GM18858 (cell line): ENCODE results near the gene SIX3.

Experiments used
- ATAC-seq: cut with Tn5 transposase; IDR thresholded peaks from one replicate; pipeline ENCODE4 v1.9.1; 2021; ENCODE audit not compliant: unreplicated experiment

The SIX3 gene

GRCh38 chr2:44954889-44955592 lies 13.5 kb downstream of the SIX3 start:
- ATAC-seq: no peak

GRCh38 chr2:44955593-44956392 lies 14.3 kb downstream of the SIX3 start:
- no peak for ATAC-seq

GRCh38 chr2:44956843-44957242 lies 15.3 kb downstream of the SIX3 start:
- ATAC-seq: no peak

GRCh38 chr2:44957656-44958327 lies 16.3 kb downstream of the SIX3 start:
- ATAC-seq: no peak

- no peak for ATAC-seq
Measured at GRCh38 chr2:44959855-44960254, 18.4 kb downstream of the SIX3 start.

GRCh38 chr2:44960871-44961270 lies 19.4 kb downstream of the SIX3 start:
- no peak for ATAC-seq

- ATAC-seq: no peak
Measured at GRCh38 chr2:44962176-44962695, 20.7 kb downstream of the SIX3 start.

- ATAC-seq: no peak
Measured at GRCh38 chr2:44964752-44965236, 23.3 kb downstream of the SIX3 start.

- no peak for ATAC-seq
Measured at GRCh38 chr2:44965684-44966083, 24.2 kb downstream of the SIX3 start.

- no peak for ATAC-seq
Measured at GRCh38 chr2:44967056-44967455, 25.6 kb downstream of the SIX3 start.

GRCh38 chr2:44967727-44968432 lies 26.4 kb downstream of the SIX3 start:
- ATAC-seq: no peak

- no peak for ATAC-seq
Measured at GRCh38 chr2:44969936-44970335, 28.4 kb downstream of the SIX3 start.

GRCh38 chr2:44970846-44971450 lies 29.4 kb downstream of the SIX3 start:
- ATAC-seq: no peak

GRCh38 chr2:44972771-44973535 lies 31.5 kb downstream of the SIX3 start:
- no peak for ATAC-seq

- no peak for ATAC-seq
Measured at GRCh38 chr2:44974064-44974715, 32.7 kb downstream of the SIX3 start.

GRCh38 chr2:44975571-44976450 lies 34.3 kb downstream of the SIX3 start:
- no peak for ATAC-seq

- ATAC-seq: no peak
Measured at GRCh38 chr2:44979581-44979980, 38.1 kb downstream of the SIX3 start.
